Endothelial cell (in vitro differentiated cells): Measurements from ENCODE around the gene ADGRA1. TPM values are rescaled to one million over a fixed set of nuclear protein-coding genes. Genes with fewer than 3 reads are reported as not detected.

ENCODE experiments used
- DNase-seq: peaks from one replicate; pipeline ENCODE4 v3.0.0; 2021; ENCODE audit warnings: low spot score
- H3K27ac Mint-ChIP-seq: one replicate; pipeline ENCODE4 v1.8.0; 2021; ENCODE audit warnings: mixed read lengths, inconsistent platforms; ENCODE audit not compliant: unreplicated experiment
- H3K27me3 Mint-ChIP-seq: one replicate; pipeline ENCODE4 v1.8.0; 2021; ENCODE audit warnings: mild to moderate bottlenecking, moderate library complexity, mixed read lengths, inconsistent platforms; ENCODE audit not compliant: unreplicated experiment
- H3K36me3 Mint-ChIP-seq: one replicate; pipeline ENCODE4 v1.8.0; 2021; ENCODE audit warnings: mild to moderate bottlenecking, low read depth, mixed read lengths, inconsistent platforms; ENCODE audit not compliant: unreplicated experiment
- H3K4me1 Mint-ChIP-seq: one replicate; pipeline ENCODE4 v1.8.0; 2021; ENCODE audit warnings: mild to moderate bottlenecking, mixed read lengths, inconsistent platforms; ENCODE audit not compliant: unreplicated experiment
- H3K4me3 Mint-ChIP-seq: one replicate; pipeline ENCODE4 v1.8.0; 2021; ENCODE audit warnings: mild to moderate bottlenecking, mixed read lengths, inconsistent platforms; ENCODE audit not compliant: unreplicated experiment
- H3K9me3 Mint-ChIP-seq: one replicate; pipeline ENCODE4 v1.8.0; 2021; ENCODE audit warnings: mixed read lengths, inconsistent platforms; ENCODE audit not compliant: unreplicated experiment
- CTCF ChIP-seq: fragments of 200-600 bp; sonication (generic); IDR thresholded peaks from one replicate; pipeline ENCODE4 v1.5.0; 2021; ENCODE audit warnings: antibody characterized with exemption; ENCODE audit not compliant: unreplicated experiment
- total RNA-seq: library from RNA; stranded (reverse); fragmentation: NEBNext Ultra II Directional; extraction: Animal tissue kit (Norgen Biotek cat#: 25700); gene quantifications from one replicate; pipeline ENCODE4 v1.2.1, GENCODE V29; 2021; ENCODE audit not compliant: unreplicated experiment

Gene ADGRA1
- total RNA-seq, 1 donor from 2014 or later: not detected

- H3K4me1 Mint-ChIP-seq: no peaks in the 10 kb centered on the region
- no peak overlapping the region for H3K4me3 Mint-ChIP-seq
- peaks cover 5% of the 10 kb centered on the region for H3K9me3 Mint-ChIP-seq
- TF ChIP-seq CTCF: no peak
- H3K27me3 Mint-ChIP-seq: peaks cover 9% of the 10 kb centered on the region
- no peaks in the 10 kb centered on the region for H3K36me3 Mint-ChIP-seq
- no peak overlapping the region for H3K27ac Mint-ChIP-seq
- no peak for DNase-seq
These were observed 28.3 kb downstream of the ADGRA1 start for GRCh38 chr10:133115976-133116375.

GRCh38 chr10:133116455-133116854 lies 28.7 kb downstream of the ADGRA1 start:
- H3K27ac Mint-ChIP-seq: no peak overlapping the region
- H3K9me3 Mint-ChIP-seq: peaks cover 5% of the 10 kb centered on the region

DNA sequence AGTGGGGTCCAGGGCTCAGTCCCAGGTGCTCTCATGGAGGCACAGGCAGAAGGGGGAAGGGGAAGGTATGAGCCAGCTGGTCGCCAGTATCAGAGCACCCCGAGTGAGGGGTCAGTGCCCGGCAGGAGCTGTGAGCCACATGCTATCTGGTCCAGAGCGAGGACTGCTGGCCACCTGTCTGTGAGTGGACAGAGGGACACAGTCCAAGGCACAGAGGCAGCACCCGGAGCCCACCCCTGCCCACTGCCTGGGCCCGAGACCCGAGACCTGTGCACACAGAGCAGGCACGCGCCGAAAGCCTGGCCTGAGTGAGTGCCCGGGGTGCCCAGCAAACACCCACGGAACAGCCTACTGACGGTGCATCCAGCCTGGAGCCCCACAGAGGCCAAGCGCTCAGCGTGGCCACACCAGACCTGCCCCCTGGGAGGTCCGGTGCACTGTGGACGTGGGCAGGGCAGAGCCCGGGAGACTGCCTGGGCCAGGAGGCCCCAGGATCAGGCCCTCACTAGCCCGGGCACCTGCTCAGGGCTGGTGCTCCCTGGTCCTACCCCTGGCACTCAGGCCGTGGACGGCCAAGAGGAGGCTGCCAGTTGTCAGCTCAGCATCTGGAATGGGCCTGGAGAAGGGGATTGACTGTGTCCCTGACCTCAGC lies 29.4 kb downstream of the ADGRA1 start:
- TF ChIP-seq CTCF: no peak

More at GRCh38 chr10:133116455-133116854, 28.7 kb downstream of the ADGRA1 start:
- Mint-ChIP-seq H3K27me3 (peaks cover 9% of the 10 kb centered on the region), H3K4me1 (no peaks in the 10 kb centered on the region), H3K36me3 (no peaks in the 10 kb centered on the region), H3K4me3 (no peak overlapping the region)
- no peak for DNase-seq
- TF ChIP-seq CTCF: no peak

GRCh38 chr10:133117688-133118071 lies 30.0 kb downstream of the ADGRA1 start:
- Mint-ChIP-seq H3K4me3 (no peak overlapping the region), H3K36me3 (no peaks in the 10 kb centered on the region), H3K9me3 (peaks cover 5% of the 10 kb centered on the region), H3K27ac (no peak overlapping the region), H3K27me3 (peaks cover 9% of the 10 kb centered on the region), H3K4me1 (no peaks in the 10 kb centered on the region)
- no peak for TF ChIP-seq CTCF
- no peak for DNase-seq

More for the DNA sequence above, 29.4 kb downstream of the ADGRA1 start:
- no peaks in the 10 kb centered on the region for H3K4me1 Mint-ChIP-seq
- no peak for DNase-seq
- H3K4me3 Mint-ChIP-seq: no peak overlapping the region
- H3K36me3 Mint-ChIP-seq: no peaks in the 10 kb centered on the region
- H3K27me3 Mint-ChIP-seq: peaks cover 9% of the 10 kb centered on the region
- H3K27ac Mint-ChIP-seq: no peak overlapping the region
- peaks cover 5% of the 10 kb centered on the region for H3K9me3 Mint-ChIP-seq

DNA sequence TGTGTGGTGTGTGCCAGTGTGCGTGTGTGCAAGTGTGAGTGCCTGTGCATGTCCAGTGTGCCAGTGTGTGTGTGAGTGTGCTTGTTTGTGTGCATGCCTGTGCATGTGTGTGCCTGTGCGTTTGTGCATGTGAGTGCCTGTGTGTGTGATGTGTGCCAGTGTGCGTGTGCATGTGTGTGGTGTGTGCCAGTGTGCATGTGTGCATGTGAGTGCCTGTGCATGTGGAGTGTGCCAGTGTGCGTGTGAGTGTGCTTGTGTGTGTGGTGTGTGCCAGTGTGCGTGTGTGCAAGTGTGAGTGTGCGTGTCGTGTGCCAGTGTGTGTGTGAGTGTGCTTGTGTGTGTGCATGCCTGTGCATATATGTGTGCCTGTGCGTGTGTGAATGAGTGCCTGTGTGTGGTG lies 33.8 kb downstream of the ADGRA1 start:
- no peaks in the 10 kb centered on the region for H3K4me1 Mint-ChIP-seq
- H3K36me3 Mint-ChIP-seq: peaks cover 3% of the 10 kb centered on the region

More for the DNA sequence above, 33.8 kb downstream of the ADGRA1 start:
- Mint-ChIP-seq H3K4me3 (no peak overlapping the region), H3K27ac (no peak overlapping the region), H3K27me3 (peaks cover 6% of the 10 kb centered on the region), H3K9me3 (peaks cover 5% of the 10 kb centered on the region)
- DNase-seq: no peak
- TF ChIP-seq CTCF: no peak
